WTC11 (cell line): Measurements from ENCODE around the gene RPN2. TPM values are rescaled to one million over a fixed set of nuclear protein-coding genes. Genes with fewer than 3 reads are reported as not detected.

ENCODE experiments used
- ATAC-seq: fragments of 200-7000 bp; cut with Tn5 transposase; 2 replicates; pipeline ENCODE4 v1.10.0; 2021; ENCODE audit warnings: mild to moderate bottlenecking, moderate library complexity
- CTCF ChIA-PET: fragments of 300-600 bp; sonication (Branson Sonifier 250); formaldehyde crosslinking; loops from one replicate; lab custom pipeline; 2021; ENCODE audit warnings: antibody characterized with exemption; lab: Charles Lee
- POLR2A ChIA-PET: fragments of 350-600 bp; sonication (Branson Sonifier 250); formaldehyde crosslinking; loops from one replicate; lab custom pipeline; 2021; ENCODE audit warnings: antibody characterized with exemption; lab: Charles Lee
- DNase-seq: peaks from one replicate; pipeline ENCODE4 v3.0.0; 2021; ENCODE audit warnings: low spot score
- H3K27ac Mint-ChIP-seq: 2 replicates; pipeline ENCODE4 v1.8.0; 2021; ENCODE audit warnings: mixed read lengths
- H3K27me3 Mint-ChIP-seq: 2 replicates; pipeline ENCODE4 v1.8.0; 2021; ENCODE audit warnings: low read depth, mild to moderate bottlenecking, moderate library complexity, mixed read lengths
- H3K36me3 Mint-ChIP-seq: 2 replicates; pipeline ENCODE4 v1.8.0; 2021; ENCODE audit warnings: mixed read lengths
- H3K4me1 Mint-ChIP-seq: 2 replicates; pipeline ENCODE4 v1.8.0; 2022; ENCODE audit warnings: mixed read lengths
- H3K4me3 Mint-ChIP-seq: 2 replicates; pipeline ENCODE4 v1.8.0; 2021; ENCODE audit warnings: mild to moderate bottlenecking, moderate library complexity, mixed read lengths
- H3K9me3 Mint-ChIP-seq: 2 replicates; pipeline ENCODE4 v1.8.0; 2021; ENCODE audit warnings: mixed read lengths
- ATF3 ChIP-seq: sonication (generic); formaldehyde crosslinking; conservative IDR thresholded peaks from 2 replicates; pipeline ENCODE4 v1.8.1; 2022; ENCODE audit warnings: mild to moderate bottlenecking, missing genetic modification reagents
- CREM ChIP-seq: sonication (generic); formaldehyde crosslinking; IDR thresholded peaks from 2 replicates; pipeline ENCODE4 v1.8.1; 2022; ENCODE audit warnings: mild to moderate bottlenecking, missing genetic modification reagents, moderate library complexity
- E2F1 ChIP-seq: sonication (generic); formaldehyde crosslinking; IDR thresholded peaks from 2 replicates; pipeline ENCODE4 v1.8.0; 2022; ENCODE audit warnings: mild to moderate bottlenecking, missing genetic modification reagents
- E2F5 ChIP-seq: sonication (generic); formaldehyde crosslinking; IDR thresholded peaks from 2 replicates; pipeline ENCODE4 v1.8.1; 2022; ENCODE audit warnings: mild to moderate bottlenecking, moderate library complexity, missing genetic modification reagents
- ERG ChIP-seq: fragments of 250-450 bp; sonication (Bioruptor Pico); IDR thresholded peaks from 2 replicates; pipeline ENCODE4 v1.8.0; 2021; ENCODE audit warnings: mild to moderate bottlenecking
- ETV6 ChIP-seq: sonication (generic); formaldehyde crosslinking; IDR thresholded peaks from 2 replicates; pipeline ENCODE4 v1.8.1; 2022; ENCODE audit warnings: mild to moderate bottlenecking, missing genetic modification reagents
- FOXJ3 ChIP-seq: sonication (generic); formaldehyde crosslinking; IDR thresholded peaks from 2 replicates; pipeline ENCODE4 v1.9.0; 2021; ENCODE audit warnings: missing genetic modification reagents, mild to moderate bottlenecking, borderline replicate concordance
- GABPB1 ChIP-seq: sonication (generic); formaldehyde crosslinking; IDR thresholded peaks from 2 replicates; pipeline ENCODE4 v1.8.1; 2023; ENCODE audit warnings: mild to moderate bottlenecking, missing genetic modification reagents
- GRHL2 ChIP-seq: fragments of 250-450 bp; sonication (Bioruptor Pico); IDR thresholded peaks from 2 replicates; pipeline ENCODE4 v1.8.0; 2022; ENCODE audit warnings: mild to moderate bottlenecking, moderate library complexity; ENCODE audit not compliant: insufficient replicate concordance, severe bottlenecking
- JAZF1 ChIP-seq: fragments of 250-450 bp; sonication (Bioruptor Pico); IDR thresholded peaks from 2 replicates; pipeline ENCODE4 v1.9.0; 2021; ENCODE audit warnings: moderate library complexity, mild to moderate bottlenecking, inconsistent platforms
- NR2C2 ChIP-seq: sonication (generic); formaldehyde crosslinking; IDR thresholded peaks from 2 replicates; pipeline ENCODE4 v1.8.0; 2022; ENCODE audit warnings: mild to moderate bottlenecking, missing genetic modification reagents
- PRDM15 ChIP-seq: sonication (generic); formaldehyde crosslinking; IDR thresholded peaks from 2 replicates; pipeline ENCODE4 v1.8.0; 2022; ENCODE audit warnings: missing genetic modification reagents
- PREB ChIP-seq: sonication (generic); formaldehyde crosslinking; IDR thresholded peaks from 2 replicates; pipeline ENCODE4 v1.8.1; 2022; ENCODE audit warnings: mild to moderate bottlenecking, missing genetic modification reagents, moderate library complexity, borderline replicate concordance
- TEAD4 ChIP-seq: sonication (generic); formaldehyde crosslinking; IDR thresholded peaks from 2 replicates; pipeline ENCODE4 v1.8.0; 2022; ENCODE audit warnings: mild to moderate bottlenecking, missing genetic modification reagents
- ZBTB43 ChIP-seq: sonication (generic); formaldehyde crosslinking; IDR thresholded peaks from 2 replicates; pipeline ENCODE4 v1.8.1; 2023; ENCODE audit warnings: mild to moderate bottlenecking, missing genetic modification reagents
- ZNF138 ChIP-seq: sonication (generic); formaldehyde crosslinking; conservative IDR thresholded peaks from 2 replicates; pipeline ENCODE4 v1.8.1; 2022; ENCODE audit warnings: mild to moderate bottlenecking, moderate library complexity, missing genetic modification reagents
- ZNF219 ChIP-seq: sonication (generic); formaldehyde crosslinking; IDR thresholded peaks from 2 replicates; pipeline ENCODE4 v1.8.0; 2023; ENCODE audit warnings: missing genetic modification reagents, mild to moderate bottlenecking, borderline replicate concordance
- ZNF263 ChIP-seq: sonication (generic); formaldehyde crosslinking; IDR thresholded peaks from 2 replicates; pipeline ENCODE4 v1.8.1; 2022; ENCODE audit warnings: low read depth, mild to moderate bottlenecking, moderate library complexity, missing genetic modification reagents
- ZNF423 ChIP-seq: fragments of 250-450 bp; sonication (Bioruptor Pico); IDR thresholded peaks from 2 replicates; pipeline ENCODE4 v2.1.2; 2022; ENCODE audit warnings: mild to moderate bottlenecking, moderate library complexity
- ZNF512 ChIP-seq: sonication (generic); formaldehyde crosslinking; IDR thresholded peaks from 2 replicates; pipeline ENCODE4 v1.8.1; 2022; ENCODE audit warnings: missing genetic modification reagents, borderline replicate concordance
- ZSCAN18 ChIP-seq: fragments of 250-450 bp; sonication (Bioruptor Pico); IDR thresholded peaks from 2 replicates; pipeline ENCODE4 v2.1.2; 2022; ENCODE audit warnings: mild to moderate bottlenecking, moderate library complexity
- total RNA-seq: library from RNA; stranded (reverse); gene quantifications from 3 replicates; pipeline ENCODE4 v1.2.3, GENCODE V29; 2021

Gene RPN2
- total RNA-seq, 1 experiment from 2014 or later, result 205 TPM

GRCh38 chr20:37235065-37235464 lies 55.9 kb downstream of the RPN2 start (continued):
- no peak for TF ChIP-seq ZBTB43
- TF ChIP-seq ERG (CRISPR knock-in tag), result no peak
- TF ChIP-seq ZSCAN18 (CRISPR knock-in tag), result no peak
- no peak for TF ChIP-seq PRDM15 (CRISPR knock-in tag)
- TF ChIP-seq ETV6 (CRISPR knock-in tag), result no peak
- TF ChIP-seq JAZF1 (CRISPR knock-in tag), result no peak

- Mint-ChIP-seq H3K4me3 (no peak overlapping the region), H3K27me3 (no peaks in the 10 kb centered on the region), H3K36me3 (peaks cover 90% of the 10 kb centered on the region), H3K4me1 (peaks cover under 1% of the 10 kb centered on the region), H3K27ac (no peak overlapping the region; the same call in 1 of the 2 replicates), H3K9me3 (no peaks in the 10 kb centered on the region)
- ChIA-PET CTCF (interaction anchor here (1.2 to 3.6 kb wide), 2 partner anchors 41 to 44 kb away, joined by 4 to 9 read pairs; no protein-coding TSS in a partner anchor), POLR2A (interaction anchor here (0.6 kb wide), 1 partner anchor 103 kb away, joined by 3 read pairs; no protein-coding TSS in a partner anchor)
- DNase-seq, result no peak
- no peak for ATAC-seq
- TF ChIP-seq FOXJ3 (CRISPR knock-in tag), result no peak
- TF ChIP-seq ZNF512 (CRISPR knock-in tag), result no peak
- TF ChIP-seq ZNF423 (CRISPR knock-in tag), result no peak
- TF ChIP-seq GRHL2 (CRISPR knock-in tag), result no peak
- no peak for TF ChIP-seq GABPB1 (CRISPR knock-in tag)
These were observed 57.3 kb downstream of the RPN2 start for GRCh38 chr20:37236462-37236861.

GRCh38 chr20:37237656-37238055 lies 58.5 kb downstream of the RPN2 start:
- Mint-ChIP-seq H3K4me1 (no peaks in the 10 kb centered on the region), H3K27ac (no peak overlapping the region), H3K36me3 (peaks cover 90% of the 10 kb centered on the region), H3K9me3 (no peaks in the 10 kb centered on the region), H3K4me3 (no peak overlapping the region), H3K27me3 (no peaks in the 10 kb centered on the region)
- ChIA-PET POLR2A (no interaction called here), CTCF (interaction anchor here (3.6 kb wide), 1 partner anchor 46 kb away, joined by 9 read pairs; no protein-coding TSS in a partner anchor)
- no peak for DNase-seq
- ATAC-seq, result no peak
- TF ChIP-seq ZNF219 (CRISPR knock-in tag), result no peak
- no peak for TF ChIP-seq PREB (CRISPR knock-in tag)
- TF ChIP-seq ZNF138 (CRISPR knock-in tag), result no peak
- no peak for TF ChIP-seq E2F1 (CRISPR knock-in tag)
- TF ChIP-seq ATF3 (CRISPR knock-in tag), result no peak
- TF ChIP-seq E2F5 (CRISPR knock-in tag), result no peak
- no peak for TF ChIP-seq CREM (CRISPR knock-in tag)
- TF ChIP-seq TEAD4 (CRISPR knock-in tag), result no peak
- no peak for TF ChIP-seq NR2C2 (CRISPR knock-in tag)
- TF ChIP-seq ZNF263 (CRISPR knock-in tag), result no peak
